Kidney (tissue), 14 donors: ENCODE measurements around the gene SESN1. TPM values are rescaled to one million over a fixed set of nuclear protein-coding genes. Genes with fewer than 3 reads are reported as not detected.

Experiments used
- DNase-seq, 5 donors: peaks; one replicate each; pipeline ENCODE4 v3.0.0-alpha.2; 2013 to 2020
- FAIRE-seq: peaks from 2 replicates; lab custom pipeline; 2012; peaks lifted over from hg19 to GRCh38; lab: Jason Lieb, UNC
- H3K27ac ChIP-seq, 2 donors: one replicate each; pipeline ENCODE4 v1.7.0; 2013; ENCODE audit warnings: low read depth in 2 of 2, low read length in 2 of 2, inconsistent platforms in 1 of 2
- H3K27me3 ChIP-seq: one replicate; pipeline ENCODE4 v1.7.1; 2013; ENCODE audit warnings: low read length, inconsistent platforms; ENCODE audit not compliant: control insufficient read depth, insufficient read depth
- H3K36me3 ChIP-seq, 3 donors: one replicate each; pipeline versions ENCODE4 v1.7.0 to v1.7.1; 2013; ENCODE audit warnings: low read length in 3 of 3, control low read depth in 1 of 3, inconsistent platforms in 1 of 3; ENCODE audit not compliant: insufficient read depth in 3 of 3, control insufficient read depth in 2 of 3
- H3K4me1 ChIP-seq, 3 donors: one replicate each; pipeline versions ENCODE4 v1.7.0 to v1.7.1; 2013; ENCODE audit warnings: low read length in 3 of 3, inconsistent platforms in 1 of 3, low read depth in 1 of 3; ENCODE audit not compliant: control insufficient read depth in 2 of 3, insufficient read depth in 2 of 3
- H3K4me3 ChIP-seq, 3 donors: one replicate each; pipeline versions ENCODE4 v1.7.0 to v1.8.1; 2013; ENCODE audit warnings: low read length in 3 of 3, control low read depth in 1 of 3, inconsistent platforms in 1 of 3
- H3K9ac ChIP-seq, 3 donors: one replicate each; pipeline versions ENCODE4 v1.7.0 to v1.7.1; 2013; ENCODE audit warnings: low read length in 3 of 3, control low read depth in 1 of 3, inconsistent platforms in 1 of 3
- H3K9me3 ChIP-seq, 3 donors: one replicate each; pipeline versions ENCODE4 v1.7.0 to v1.7.1; 2013; ENCODE audit warnings: low read length in 3 of 3, control low read depth in 1 of 3, inconsistent platforms in 1 of 3; ENCODE audit not compliant: control insufficient read depth in 2 of 3, insufficient read depth in 1 of 3
- CTCF ChIP-seq: IDR thresholded peaks from 3 replicates; pipeline ENCODE4 v1.5.1; 2012; ENCODE audit warnings: mild to moderate bottlenecking, moderate library complexity, borderline replicate concordance; ENCODE audit not compliant: insufficient read depth; ENCODE audit errors: extremely low read depth
- intact Hi-C: fragments of 100-400 bp; cut with DNase I; formaldehyde crosslinking; loops from one replicate; pipeline ENCODE4 v1.11.1; 2022
- polyA plus RNA-seq: library from polyadenylated mRNA; stranded (reverse); fragments of 350-450 nt; fragmentation: Illumina TruSeq; extraction: RNeasy Lipid Tissue Mini Kit (QIAGEN cat#74804); gene quantifications from one replicate; pipeline ENCODE4 v1.2.3, GENCODE V29; 2014; ENCODE audit warnings: low read depth, low replicate concordance; ENCODE audit not compliant: insufficient read depth
- total RNA-seq: library from RNA; stranded (reverse); fragmentation: NEBNext Ultra II Directional; extraction: Animal tissue kit (Norgen Biotek cat#: 25700); gene quantifications from one replicate; pipeline ENCODE4 v1.2.1, GENCODE V29; 2021
- donor health status: control.
- donor health status: control.
- donor health status: control.
- donor health status: control.
- donor health status: control.
- donor health status: DM: yes; HTN: yes; CAD: no.
- donor health status: Normal renal cell carcinoma (clear cell type).

The SESN1 gene
- total and polyA plus RNA-seq, 2 donors from 2014 or later, result 14.8 to 26.0 TPM

DNA sequence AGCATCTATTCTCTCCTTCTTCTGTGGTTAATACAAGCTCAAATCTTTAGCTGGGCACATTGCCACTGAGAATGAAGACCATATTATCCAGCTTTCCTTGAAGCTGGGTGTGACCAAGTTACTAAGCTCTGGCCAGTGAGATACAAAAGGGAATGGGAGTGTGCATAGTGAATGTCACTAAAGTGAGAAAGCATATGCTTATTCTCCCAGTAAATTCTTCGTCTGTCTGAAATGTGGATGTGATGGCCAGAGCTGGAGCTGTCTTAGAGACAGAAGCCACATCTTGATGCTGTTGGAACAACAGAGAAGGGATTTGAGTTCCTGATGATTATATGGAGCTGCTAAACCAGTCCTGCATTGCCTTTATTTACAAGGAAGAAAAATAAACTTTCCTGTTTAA lies 60.1 kb downstream of the SESN1 start:
- Histone ChIP-seq H3K4me3 (no peak overlapping the region), H3K27ac (no peak overlapping the region), H3K36me3 (no peaks in the 10 kb centered on the region), H3K4me1 (no peaks in the 10 kb centered on the region), H3K9me3 (no peaks in the 10 kb centered on the region), H3K27me3 (no peaks in the 10 kb centered on the region), H3K9ac (no peak overlapping the region)
- intact Hi-C loops, result no loop called here
- TF ChIP-seq CTCF, result no peak
- no peak for DNase-seq
- FAIRE-seq, result no peak

DNA sequence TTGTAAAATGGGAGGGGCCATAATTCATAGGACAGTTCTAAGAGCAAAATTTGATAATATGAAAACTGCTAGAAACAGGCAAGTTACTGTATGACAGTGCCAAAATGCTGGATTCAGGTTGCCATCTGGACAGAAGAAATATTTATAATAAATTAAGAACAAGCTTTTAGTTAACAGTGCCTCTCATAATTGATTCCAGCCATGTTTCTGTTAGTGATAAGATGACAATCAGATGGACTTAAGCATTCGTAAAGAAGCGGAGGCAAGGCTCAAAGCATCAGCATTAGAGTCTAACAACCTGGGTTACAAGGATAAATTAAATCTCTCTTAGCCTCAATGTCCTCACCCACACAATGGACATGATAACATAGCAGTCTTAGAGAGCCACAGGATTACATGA lies 61.0 kb downstream of the SESN1 start:
- no peaks in the 10 kb centered on the region for H3K36me3 ChIP-seq
- no peak for FAIRE-seq

GRCh38 chr6:109031416-109031815 lies 63.2 kb downstream of the SESN1 start:
- no peak overlapping the region for H3K9ac ChIP-seq
- H3K4me1 ChIP-seq, result no peaks in the 10 kb centered on the region
- H3K36me3 ChIP-seq, result no peaks in the 10 kb centered on the region
- no peaks in the 10 kb centered on the region for H3K9me3 ChIP-seq
- DNase-seq (no peak), FAIRE-seq (no peak)
- no peak for TF ChIP-seq CTCF
- H3K4me3 ChIP-seq, result no peak overlapping the region
- no peak overlapping the region for H3K27ac ChIP-seq
- intact Hi-C loops, result no loop called here
- H3K27me3 ChIP-seq, result no peaks in the 10 kb centered on the region

More for the DNA sequence above, 61.0 kb downstream of the SESN1 start:
- no peak for TF ChIP-seq CTCF
- intact Hi-C loops, result no loop called here
- Histone ChIP-seq H3K9me3 (no peaks in the 10 kb centered on the region), H3K27ac (no peak overlapping the region), H3K9ac (no peak overlapping the region), H3K4me3 (no peak overlapping the region), H3K4me1 (no peaks in the 10 kb centered on the region), H3K27me3 (no peaks in the 10 kb centered on the region)
- DNase-seq, result no peak

DNA sequence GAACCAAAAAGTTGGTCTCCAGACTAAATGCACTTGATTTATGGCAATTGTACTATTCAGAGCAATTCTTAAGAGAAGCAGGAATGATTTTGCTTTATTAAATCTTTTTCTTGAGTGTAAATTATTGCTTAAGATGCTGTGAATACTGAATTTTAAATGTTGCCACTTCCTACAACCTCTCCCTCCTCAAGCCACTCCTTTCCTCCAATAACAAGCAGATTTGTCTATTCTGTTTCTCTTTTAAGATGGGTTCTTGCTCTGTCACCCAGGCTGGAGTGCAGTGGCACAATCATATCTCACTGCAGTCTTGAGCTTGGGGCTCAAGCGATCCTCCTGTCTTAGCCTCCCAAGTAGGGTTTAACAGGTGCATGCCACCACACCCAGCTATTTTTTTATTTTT lies 65.3 kb downstream of the SESN1 start:
- Histone ChIP-seq H3K4me3 (no peak overlapping the region), H3K9ac (no peak overlapping the region), H3K36me3 (no peaks in the 10 kb centered on the region), H3K27me3 (no peaks in the 10 kb centered on the region), H3K4me1 (no peaks in the 10 kb centered on the region), H3K27ac (no peak overlapping the region), H3K9me3 (no peaks in the 10 kb centered on the region)
- no peak for TF ChIP-seq CTCF
- DNase-seq (no peak), FAIRE-seq (no peak)
- intact Hi-C loops, result no loop called here
